H9 (cell line): ENCODE measurements around the gene NPAS3. TPM values are rescaled to one million over a fixed set of nuclear protein-coding genes. Genes with fewer than 3 reads are reported as not detected.

ENCODE experiments used
- DNase-seq: peaks from one replicate; pipeline ENCODE4 v3.0.0-alpha.2; 2017
- H2AFZ ChIP-seq: one replicate; pipeline ENCODE4 v1.6.1; 2013; ENCODE audit warnings: mild to moderate bottlenecking, low read length, control low read depth, moderate library complexity
- H2AK5ac ChIP-seq: 2 replicates; pipeline ENCODE4 v1.6.1; 2013; ENCODE audit warnings: low read length, control low read depth, mixed read lengths; ENCODE audit not compliant: insufficient read length
- H2BK120ac ChIP-seq: one replicate; pipeline ENCODE4 v1.6.1; 2013; ENCODE audit warnings: low read depth, mild to moderate bottlenecking, low read length, control low read depth, inconsistent platforms; ENCODE audit not compliant: poor library complexity, severe bottlenecking
- H2BK12ac ChIP-seq: 2 replicates; pipeline ENCODE4 v1.6.1; 2013; ENCODE audit warnings: low read length, control low read depth, mixed read lengths, low read depth; ENCODE audit not compliant: insufficient read length
- H2BK15ac ChIP-seq: 2 replicates; pipeline ENCODE4 v1.6.1; 2013; ENCODE audit warnings: low read depth, low read length, control low read depth
- H2BK20ac ChIP-seq: one replicate; pipeline ENCODE4 v1.6.1; 2013; ENCODE audit warnings: low read depth, mild to moderate bottlenecking, low read length, control low read depth, inconsistent platforms; ENCODE audit not compliant: poor library complexity, severe bottlenecking
- H2BK5ac ChIP-seq: 2 replicates; pipeline ENCODE4 v1.6.1; 2013; ENCODE audit warnings: low read length, control low read depth, mixed read lengths; ENCODE audit not compliant: insufficient read length
- H3K14ac ChIP-seq: 2 replicates; pipeline ENCODE4 v1.6.1; 2013; ENCODE audit warnings: low read length, control low read depth; ENCODE audit not compliant: insufficient read depth
- H3K18ac ChIP-seq: 2 replicates; pipeline ENCODE4 v1.6.1; 2013; ENCODE audit warnings: low read depth, mild to moderate bottlenecking, mixed read lengths, low read length, control low read depth; ENCODE audit not compliant: insufficient read length
- H3K23ac ChIP-seq: 2 replicates; pipeline ENCODE4 v1.6.1; 2013; ENCODE audit warnings: low read length, control low read depth, mixed read lengths, low read depth; ENCODE audit not compliant: insufficient read length
- H3K23me2 ChIP-seq: 2 replicates; pipeline ENCODE4 v1.6.1; 2013; ENCODE audit warnings: low read depth, mild to moderate bottlenecking, mixed read lengths, low read length, control low read depth; ENCODE audit not compliant: insufficient read length, poor library complexity, severe bottlenecking
- H3K27ac ChIP-seq: 2 replicates; pipeline ENCODE4 v1.5.1; 2013; ENCODE audit warnings: low read length, control low read depth, mixed read lengths, low read depth; ENCODE audit not compliant: insufficient read length
- H3K27me3 ChIP-seq: 2 replicates; pipeline ENCODE4 v1.6.1; 2013; ENCODE audit warnings: low read length, control low read depth, inconsistent platforms; ENCODE audit not compliant: insufficient read depth
- H3K4ac ChIP-seq: 2 replicates; pipeline ENCODE4 v1.6.1; 2013; ENCODE audit warnings: low read depth, mild to moderate bottlenecking, control low read depth, inconsistent platforms, low read length, moderate library complexity
- H3K4me1 ChIP-seq: 2 replicates; pipeline ENCODE4 v1.6.1; 2013; ENCODE audit warnings: low read length, control low read depth, inconsistent platforms; ENCODE audit not compliant: insufficient read depth
- H3K4me2 ChIP-seq: 2 replicates; pipeline ENCODE4 v1.6.1; 2013; ENCODE audit warnings: low read length, control low read depth, mixed read lengths; ENCODE audit not compliant: insufficient read length, insufficient read depth
- H3K56ac ChIP-seq: 2 replicates; pipeline ENCODE4 v1.6.1; 2013; ENCODE audit warnings: low read depth, mild to moderate bottlenecking, mixed read lengths, low read length, control low read depth; ENCODE audit not compliant: insufficient read length
- H3K79me1 ChIP-seq: 2 replicates; pipeline ENCODE4 v1.6.1; 2013; ENCODE audit warnings: low read depth, mild to moderate bottlenecking, moderate library complexity, low read length, control low read depth, inconsistent platforms; ENCODE audit not compliant: insufficient read depth, poor library complexity, severe bottlenecking
- H3K79me2 ChIP-seq: 2 replicates; pipeline ENCODE4 v1.6.1; 2013; ENCODE audit warnings: low read length, control low read depth, inconsistent platforms; ENCODE audit not compliant: insufficient read depth
- H3K9ac ChIP-seq: 2 replicates; pipeline ENCODE4 v1.6.1; 2013; ENCODE audit warnings: low read length, control low read depth, mixed read lengths; ENCODE audit not compliant: insufficient read length; ENCODE audit errors: extremely low read depth
- H3K9me3 ChIP-seq: one replicate; pipeline ENCODE4 v1.6.1; 2013; ENCODE audit warnings: low read depth, low read length, inconsistent platforms; ENCODE audit not compliant: control insufficient read depth
- H3T11ph ChIP-seq: one replicate; pipeline ENCODE4 v1.6.1; 2013; ENCODE audit warnings: mild to moderate bottlenecking, low read length, control low read depth, inconsistent platforms
- H4K20me1 ChIP-seq: one replicate; pipeline ENCODE4 v1.6.1; 2013; ENCODE audit not compliant: control insufficient read depth, insufficient read length, insufficient read depth
- H4K5ac ChIP-seq: 2 replicates; pipeline ENCODE4 v1.6.1; 2013; ENCODE audit warnings: low read depth, mild to moderate bottlenecking, mixed read lengths, low read length, control low read depth; ENCODE audit not compliant: insufficient read length
- H4K8ac ChIP-seq: replicated peaks from 2 replicates; pipeline ENCODE4 v1.6.1; 2013; ENCODE audit warnings: low read length, control low read depth, mixed read lengths, low read depth; ENCODE audit not compliant: insufficient read length
- H4K91ac ChIP-seq: 2 replicates; pipeline ENCODE4 v1.6.1; 2013; ENCODE audit warnings: low read depth, mild to moderate bottlenecking, moderate library complexity, mixed read lengths, low read length, control low read depth; ENCODE audit not compliant: insufficient read length
- H3K27ac Mint-ChIP-seq, 3 experiments: 2 replicates in 2 of 3; 3 replicates in 1 of 3; pipeline ENCODE4 v1.8.0; 2020 to 2021; ENCODE audit warnings: mixed read lengths in 3 of 3, mild to moderate bottlenecking in 1 of 3, moderate library complexity in 1 of 3
- H3K27me3 Mint-ChIP-seq: 2 replicates; pipeline ENCODE4 v1.8.0; 2021; ENCODE audit warnings: low read depth, mild to moderate bottlenecking, moderate library complexity, mixed read lengths
- H3K36me3 Mint-ChIP-seq, 3 experiments: 2 replicates in 2 of 3; 3 replicates in 1 of 3; pipeline ENCODE4 v1.8.0; 2020 to 2021; ENCODE audit warnings: low read depth in 3 of 3, mixed read lengths in 3 of 3; ENCODE audit not compliant: insufficient read depth in 1 of 3
- H3K4me1 Mint-ChIP-seq, 2 experiments: 2 replicates each; pipeline ENCODE4 v1.8.0; 2020; ENCODE audit warnings: mixed read lengths in 2 of 2
- H3K4me3 Mint-ChIP-seq, 2 experiments: 2 replicates in 1 of 2; 3 replicates in 1 of 2; pipeline ENCODE4 v1.8.0; 2020 to 2021; ENCODE audit warnings: mild to moderate bottlenecking in 2 of 2, mixed read lengths in 2 of 2, moderate library complexity in 1 of 2
- H3K9me3 Mint-ChIP-seq, 2 experiments: 2 replicates in 1 of 2; 3 replicates in 1 of 2; pipeline ENCODE4 v1.8.0; 2020; ENCODE audit warnings: mild to moderate bottlenecking in 2 of 2, mixed read lengths in 2 of 2, moderate library complexity in 1 of 2
- CTCF ChIP-seq: fragments of 200-600 bp; sonication (generic); conservative IDR thresholded peaks from 3 replicates; pipeline ENCODE4 v1.8.0; 2021; ENCODE audit warnings: antibody characterized with exemption, mild to moderate bottlenecking
- WGBS: extraction: QIAGEN DNeasy Blood & Tissue Kit; methylation state at CpG from one replicate; pipeline ENCODE4 v1.1.7; 2013; ENCODE audit warnings: missing lambda C conversion rate, low lambda C conversion rate, mixed read lengths; ENCODE audit not compliant: insufficient read length; ENCODE audit errors: extremely low coverage; 5-methylcytosine and 5-hydroxymethylcytosine counted together
- total RNA-seq: library from RNA; stranded (reverse); gene quantifications from 2 replicates; pipeline ENCODE4 v1.2.1, GENCODE V29; 2021

The NPAS3 gene
- total RNA-seq, 1 experiment from 2014 or later = 0.17 TPM

GRCh38 chr14:33073023-33073422, 134.3 kb downstream of the NPAS3 start:
- H2AK5ac ChIP-seq = no peak overlapping the region
- Mint-ChIP-seq H3K4me3 (no peak overlapping the region), H3K27ac (no peak overlapping the region), H3K36me3 (no peaks in the 10 kb centered on the region), H3K4me1 (peaks cover 5 to 6% of the 10 kb centered on the region in 2 experiments; a peak in 3 of 4 replicates), H3K9me3 (no peaks in the 10 kb centered on the region), H3K27me3 (no peaks in the 10 kb centered on the region)
- H3K18ac ChIP-seq = no peak overlapping the region
- H3K27me3 ChIP-seq = no peaks in the 10 kb centered on the region
- H3K4me1 ChIP-seq = no peaks in the 10 kb centered on the region
- H4K5ac ChIP-seq = no peak overlapping the region
- H2BK12ac ChIP-seq = no peak overlapping the region
- no peak overlapping the region for H3K56ac ChIP-seq
- H3K23me2 ChIP-seq = no peaks in the 10 kb centered on the region
- H4K20me1 ChIP-seq = no peaks in the 10 kb centered on the region
- no peak overlapping the region for H2AFZ ChIP-seq
- H3K27ac ChIP-seq = no peak overlapping the region
- WGBS = no CpG with 5 or more reads among the region's 1 CpG
- H2BK20ac ChIP-seq = no peak overlapping the region
- no peaks in the 10 kb centered on the region for H3K9me3 ChIP-seq
- H3K79me1 ChIP-seq = no peaks in the 10 kb centered on the region
- no peak for TF ChIP-seq CTCF
- H3K4ac ChIP-seq = no peak overlapping the region
- no peak overlapping the region for H3K14ac ChIP-seq
- no peak overlapping the region for H2BK5ac ChIP-seq
- H4K91ac ChIP-seq = no peak overlapping the region
- DNase-seq = no peak
- no peaks in the 10 kb centered on the region for H3K79me2 ChIP-seq
- no peak overlapping the region for H2BK120ac ChIP-seq
- H3K4me2 ChIP-seq = no peak overlapping the region
- no peak overlapping the region for H3T11ph ChIP-seq
- H4K8ac ChIP-seq = no peak overlapping the region
- H2BK15ac ChIP-seq = no peak overlapping the region
- no peak overlapping the region for H3K9ac ChIP-seq
- no peak overlapping the region for H3K23ac ChIP-seq
